SW480 (cell line): Measurements from ENCODE around the gene C19orf25.
"Not testable (repeated sequence)": the region's sequence is repeated elsewhere in the genome, so short reads cannot be mapped to it uniquely, and the experiment has no call there.

Experiments used
- DNase-seq: peaks from one replicate; pipeline ENCODE4 v3.0.0-alpha.2; 2016; ENCODE audit warnings: low spot score

Gene C19orf25

DNA sequence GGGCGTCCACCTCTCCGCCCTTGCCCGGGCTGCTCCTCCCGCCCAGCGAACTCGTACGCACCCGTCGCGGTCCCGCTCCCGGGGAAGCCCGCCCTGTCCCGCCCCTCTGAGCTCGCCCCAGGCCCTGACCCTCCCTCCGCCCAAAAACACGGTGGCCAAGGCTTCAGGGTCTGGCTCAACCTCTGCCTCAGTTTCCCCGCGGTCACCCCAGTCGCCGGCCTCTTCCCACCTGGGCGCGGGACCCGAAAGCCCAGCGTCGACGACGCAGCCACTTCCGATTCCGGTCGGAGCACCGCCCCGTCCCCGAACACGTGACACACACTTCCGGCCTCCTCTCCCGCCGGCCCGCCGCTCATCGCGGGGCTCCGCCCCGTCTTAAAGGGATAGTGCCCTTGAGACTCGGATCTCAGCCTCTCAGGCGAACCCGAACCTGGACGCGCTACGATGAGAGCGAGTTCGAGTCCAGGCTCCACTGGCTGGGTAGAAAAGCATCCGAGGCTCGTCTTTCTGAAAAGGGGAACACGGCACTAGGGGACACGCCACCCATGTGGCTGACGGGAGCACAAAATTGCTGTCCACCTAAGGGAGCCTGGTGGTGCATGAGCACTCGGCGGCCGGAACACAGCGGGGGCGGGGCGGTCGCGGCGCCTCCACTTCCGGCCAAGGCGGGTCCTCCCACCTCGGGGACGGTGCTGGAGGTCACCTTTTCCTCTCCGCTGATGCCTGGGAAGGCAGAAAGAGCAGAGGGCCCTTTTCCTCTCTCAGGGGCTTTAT is at the start of gene C19orf25:
TSS of gene C19orf25 (minus strand) at position 282 of the 774 bp plus-strand sequence. CDS start 312 bp downstream, outside the sequence.
- peak; percentile 84 for DNase-seq

DNA sequence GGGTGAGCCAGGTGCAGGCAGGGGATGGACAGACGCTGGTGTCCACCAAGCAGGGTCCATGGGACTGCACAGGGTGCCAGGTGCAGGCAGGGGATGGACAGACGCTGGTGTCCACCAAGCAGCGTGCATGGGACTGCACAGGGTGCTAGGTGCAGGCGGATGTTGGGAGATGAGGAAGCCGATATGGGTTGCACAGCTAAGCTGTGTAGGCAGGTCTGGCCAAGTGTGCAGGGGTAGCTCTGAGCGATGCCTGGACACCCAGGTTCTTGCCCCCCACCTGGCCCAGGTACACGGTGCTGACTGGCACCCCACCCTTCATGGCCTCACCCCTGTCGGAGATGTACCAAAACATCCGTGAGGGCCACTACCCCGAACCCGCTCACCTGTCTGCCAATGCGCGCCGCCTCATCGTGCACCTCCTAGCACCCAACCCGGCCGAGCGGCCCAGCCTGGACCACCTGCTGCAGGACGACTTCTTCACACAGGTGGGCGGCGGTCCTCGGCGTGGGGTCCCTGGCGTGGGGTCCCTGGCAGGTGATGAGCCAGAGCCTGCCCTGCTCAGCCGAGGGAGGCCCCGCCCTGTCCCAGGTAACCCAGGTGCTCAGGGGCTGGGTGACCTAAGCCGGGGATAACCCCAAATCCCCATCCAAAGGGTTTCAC is 48.8 kb upstream of the C19orf25 start:
- no peak for DNase-seq

GRCh38 chr19:1526979-1527649 is 48.1 kb upstream of the C19orf25 start:
- DNase-seq: no peak

- no peak for DNase-seq
These were observed 47.2 kb upstream of the C19orf25 start for GRCh38 chr19:1526066-1526778.

- no peak for DNase-seq
These were observed 46.3 kb upstream of the C19orf25 start for GRCh38 chr19:1525343-1525742.

DNA sequence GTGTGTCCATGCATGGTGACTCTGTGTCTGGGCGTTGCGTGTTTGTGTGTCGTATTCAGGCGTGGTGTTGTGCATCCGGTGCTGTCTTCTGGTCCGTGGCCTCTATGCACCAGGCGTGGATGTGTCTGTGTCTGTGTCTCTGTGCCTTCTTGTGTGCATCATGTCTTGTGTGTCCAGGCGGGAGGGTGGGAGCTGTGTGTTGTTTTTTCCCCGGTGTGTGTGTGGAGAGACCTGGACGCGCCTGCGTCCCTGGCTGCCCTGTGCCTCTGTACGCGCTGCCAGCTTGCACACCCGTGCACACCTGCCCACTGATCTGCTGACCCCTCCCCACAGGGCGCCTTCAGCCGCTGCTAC is 45.9 kb upstream of the C19orf25 start:
- no peak for DNase-seq

GRCh38 chr19:1524287-1524971 is 45.4 kb upstream of the C19orf25 start:
- DNase-seq: no peak

DNA sequence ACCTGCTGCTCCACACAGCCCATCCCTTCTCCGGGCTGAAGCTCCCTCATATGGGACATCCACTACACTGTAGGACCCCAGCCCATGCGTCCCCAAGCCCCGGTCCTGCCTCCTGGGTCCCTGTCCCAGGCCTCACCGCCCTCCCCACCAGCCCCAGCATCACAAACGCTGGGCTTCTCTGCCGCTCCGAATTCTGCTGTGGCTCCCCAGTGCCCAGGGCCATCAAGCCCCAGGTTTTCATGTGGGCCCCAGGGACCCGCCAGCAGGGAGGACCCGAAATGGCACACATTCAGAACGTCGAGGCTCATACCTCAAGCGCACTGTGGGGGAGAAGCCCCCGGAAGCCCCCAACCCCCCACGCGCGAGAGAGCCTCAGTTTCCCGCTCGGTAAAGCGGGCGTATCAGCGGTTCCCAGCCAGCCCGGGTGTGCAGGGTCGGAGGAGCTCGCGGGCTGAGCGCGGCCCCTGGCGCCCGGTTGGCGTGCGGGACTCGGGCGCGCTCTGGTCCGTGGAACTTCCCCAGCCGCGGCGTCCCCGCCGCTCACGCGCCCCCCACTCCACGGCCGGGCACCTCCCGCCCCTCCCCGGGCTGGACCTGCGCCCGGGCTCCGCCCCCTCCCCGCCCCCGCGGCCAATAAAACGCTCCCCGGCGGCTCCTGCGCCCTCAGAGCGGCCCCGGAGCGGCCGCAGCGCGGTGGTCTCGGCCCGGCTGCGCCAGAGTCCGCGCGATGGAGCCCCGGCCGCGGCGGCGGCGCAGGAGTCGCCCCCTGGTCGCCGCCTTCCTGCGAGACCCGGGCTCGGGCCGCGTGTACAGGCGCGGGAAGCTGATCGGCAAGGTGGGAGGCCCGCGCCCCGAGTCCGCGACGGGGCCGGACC is 44.6 kb upstream of the C19orf25 start, which contains the start of gene PLK5:
TSS of gene PLK5 (plus strand) at position 666 of the 875 bp plus-strand sequence. CDS start 2,920 bp downstream, outside the sequence.
- DNase-seq: no peak

DNA sequence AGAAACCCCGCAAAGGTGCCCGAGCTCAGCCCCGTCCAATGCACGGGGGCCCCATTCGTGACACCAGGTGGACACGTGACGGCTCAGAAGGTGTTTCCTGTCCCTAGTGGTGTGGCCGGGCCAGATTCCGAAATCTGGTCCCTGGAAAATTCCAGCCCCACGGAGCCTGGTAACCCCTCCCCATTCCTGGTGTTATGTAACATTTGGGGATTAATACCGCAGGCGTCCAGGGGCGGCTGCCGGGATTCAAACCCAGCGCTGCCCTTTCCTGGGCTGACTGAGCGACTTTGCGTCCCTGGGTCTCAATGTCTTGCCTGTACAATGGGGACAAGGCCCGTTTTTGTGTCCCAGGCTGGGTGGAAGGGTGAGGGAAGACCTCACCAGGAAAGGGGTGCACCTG is 43.8 kb upstream of the C19orf25 start:
- no peak for DNase-seq

- no peak for DNase-seq
These were observed 43.0 kb upstream of the C19orf25 start for GRCh38 chr19:1522061-1522460.

- no peak for DNase-seq
These were observed 42.6 kb upstream of the C19orf25 start for GRCh38 chr19:1521636-1522035.

DNA sequence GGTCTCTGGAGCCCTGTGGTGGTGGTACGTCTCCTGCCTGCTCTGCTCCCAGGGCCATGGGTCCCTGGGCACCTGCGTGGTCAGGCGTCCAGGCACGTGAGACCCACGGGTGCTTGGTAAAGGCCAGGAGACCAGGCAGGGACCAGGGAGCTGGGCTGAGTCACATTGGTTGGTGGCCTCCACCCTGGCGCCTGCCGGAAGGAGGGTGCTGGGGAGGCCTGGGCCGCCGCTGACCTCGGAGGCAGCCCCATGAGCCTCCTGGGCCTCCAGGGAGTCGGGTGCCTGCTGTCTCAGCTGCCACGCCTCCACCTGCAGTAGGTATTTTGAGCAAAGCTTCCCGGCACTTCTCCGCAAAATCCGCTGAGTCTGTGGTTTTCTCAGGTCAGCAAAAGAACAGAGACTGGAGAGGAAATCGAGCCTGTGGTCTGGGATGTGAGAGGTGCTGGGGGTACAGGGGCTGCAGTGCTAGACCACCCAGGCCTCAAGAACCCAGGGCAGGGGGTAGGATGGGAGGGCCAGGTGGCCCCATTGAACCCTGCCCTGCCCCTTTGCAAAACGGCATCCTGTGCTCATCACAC is 41.3 kb upstream of the C19orf25 start:
- no peak for DNase-seq

GRCh38 chr19:1519802-1520201 is 40.8 kb upstream of the C19orf25 start:
- not testable (repeated sequence) for DNase-seq

- DNase-seq: no peak
These were observed 39.5 kb upstream of the C19orf25 start for GRCh38 chr19:1518471-1518870.

- DNase-seq: no peak
These were observed 37.4 kb upstream of the C19orf25 start for GRCh38 chr19:1516395-1516753.

DNA sequence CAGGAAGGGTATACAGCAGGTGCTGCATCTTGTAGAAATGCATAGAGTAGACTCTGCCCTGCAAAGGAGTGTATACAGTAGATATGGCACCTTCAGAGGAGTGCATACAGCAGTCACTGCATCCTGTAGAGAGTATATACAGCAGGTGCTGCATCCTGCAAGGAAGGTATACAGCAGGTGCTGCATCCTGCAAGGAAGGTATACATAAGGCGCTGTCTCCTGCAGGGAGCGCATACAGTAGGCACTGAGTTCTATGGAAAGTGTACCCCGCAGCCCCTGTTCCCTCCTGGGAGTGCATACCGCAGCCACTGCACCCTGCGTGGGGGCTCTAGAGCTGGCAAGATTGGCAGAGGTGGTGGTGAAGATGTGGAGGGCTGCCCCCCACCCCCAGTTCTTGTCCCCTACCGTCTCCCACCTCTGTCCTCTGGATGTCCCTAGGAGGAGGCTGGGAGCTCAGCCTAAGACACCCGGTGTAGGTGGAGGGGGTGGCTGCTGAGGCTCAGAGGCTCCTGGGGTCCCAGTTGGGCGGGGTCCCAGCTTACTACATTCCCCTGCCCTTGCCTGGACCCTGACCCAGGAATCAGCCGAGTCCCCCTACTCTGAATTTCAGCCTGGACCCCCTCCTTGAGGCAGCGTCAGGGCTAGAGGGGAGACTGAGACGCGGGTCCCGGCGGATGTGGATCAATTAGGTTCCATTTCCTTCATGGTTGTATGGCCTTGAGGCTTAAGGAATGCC is 36.1 kb upstream of the C19orf25 start:
- no peak for DNase-seq

GRCh38 chr19:1514295-1514661 is 35.3 kb upstream of the C19orf25 start:
- no peak for DNase-seq

- peak; percentile 31 for DNase-seq
These were observed 34.7 kb upstream of the C19orf25 start for GRCh38 chr19:1513499-1514294.
